ENCODE measurements around the gene IDE. TPM values are rescaled to one million over a fixed set of nuclear protein-coding genes. Genes with fewer than 3 reads are reported as not detected.
"Not testable (repeated sequence)": the region's sequence is repeated elsewhere in the genome, so short reads cannot be mapped to it uniquely, and the experiment has no call there.

Gene IDE
- 19.7 TPM for total RNA-seq

GRCh38 chr10:92573798-92574547 lies at the start of gene IDE:
Gene IDE, minus strand, starts transcription at chr10:92574093. Its CDS starts 74 bp downstream, at chr10:92574019.
- DNase-seq, result peak; percentile 81

- no peak for DNase-seq
Measured at GRCh38 chr10:92619368-92619767, 45.5 kb upstream of the IDE start.

- no peak for DNase-seq
Measured at GRCh38 chr10:92615515-92615914, 41.6 kb upstream of the IDE start.

- DNase-seq, result no peak
Measured at GRCh38 chr10:92604841-92605240, 30.9 kb upstream of the IDE start.

GRCh38 chr10:92598321-92598720 lies 24.4 kb upstream of the IDE start:
- DNase-seq, result no peak

- no peak for DNase-seq
Measured at GRCh38 chr10:92595505-92595904, 21.6 kb upstream of the IDE start.

GRCh38 chr10:92593619-92594588 lies 20.0 kb upstream of the IDE start:
- DNase-seq, result no peak

- DNase-seq, result peak; percentile 93
Measured at GRCh38 chr10:92592761-92593618, 19.1 kb upstream of the IDE start, which contains the start of gene KIF11. Gene KIF11, plus strand, starts transcription at chr10:92593130. Its CDS starts 246 bp downstream, at chr10:92593376.

- DNase-seq, result peak; percentile 87
Measured at GRCh38 chr10:92591550-92592022, 17.7 kb upstream of the IDE start.

GRCh38 chr10:92590623-92591549 lies 17.0 kb upstream of the IDE start:
- no peak for DNase-seq

- not testable (repeated sequence) for DNase-seq
Measured at GRCh38 chr10:92582347-92582746, 8.5 kb upstream of the IDE start.

GRCh38 chr10:92575961-92576360 lies 2.1 kb upstream of the IDE start:
- DNase-seq, result no peak

GRCh38 chr10:92574548-92575261 lies 812 bp upstream of the IDE start:
- DNase-seq, result no peak

GRCh38 chr10:92573091-92573797 lies 649 bp downstream of the IDE start:
- DNase-seq, result no peak

- DNase-seq, result no peak
Measured at GRCh38 chr10:92572362-92573090, 1.4 kb downstream of the IDE start.

GRCh38 chr10:92571649-92572048 lies 2.2 kb downstream of the IDE start:
- DNase-seq, result no peak

- DNase-seq, result not testable (repeated sequence)
Measured at GRCh38 chr10:92569663-92570062, 4.2 kb downstream of the IDE start.

GRCh38 chr10:92569071-92569470 lies 4.8 kb downstream of the IDE start:
- DNase-seq, result no peak

Measured in occipital lobe (tissue), 2 donors.